GM08714 (cell line): ENCODE data around the gene SLC35A2.
"Not testable (repeated sequence)": the region's sequence is repeated elsewhere in the genome, so short reads cannot be mapped to it uniquely, and the experiment has no call there.

ENCODE experiments used
- H3K4me3 ChIP-seq: fragments of 200-500 bp; sonication (Bioruptor generic); 2 replicates; pipeline ENCODE4 v1.5.1; 2014; ENCODE audit warnings: mild to moderate bottlenecking, low read length, inconsistent platforms
- ZNF274 ChIP-seq: IDR thresholded peaks from 2 replicates; pipeline ENCODE4 v1.6.1; 2012; ENCODE audit warnings: mild to moderate bottlenecking, low read depth, low read length

The SLC35A2 gene

DNA sequence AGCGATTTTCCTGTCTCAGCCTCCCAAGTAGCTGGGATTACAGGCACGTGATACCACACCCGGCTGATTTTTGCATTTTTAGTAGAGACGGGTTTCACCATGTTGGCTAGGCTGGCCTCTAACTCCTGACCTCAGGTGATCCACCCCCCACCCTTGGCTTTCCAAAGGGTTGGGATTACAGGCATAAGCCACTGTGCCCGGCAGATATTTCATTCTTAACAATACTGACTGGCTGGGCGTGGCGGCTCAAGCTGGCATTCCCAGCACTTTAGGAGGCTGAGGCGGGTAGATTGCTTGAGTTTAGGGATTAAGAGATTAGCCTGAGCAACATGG is 12.4 kb downstream of the SLC35A2 start:
- peak overlapping the region; percentile 84; the same call in 1 of the 2 replicates for H3K4me3 ChIP-seq
- TF ChIP-seq ZNF274 = no peak

DNA sequence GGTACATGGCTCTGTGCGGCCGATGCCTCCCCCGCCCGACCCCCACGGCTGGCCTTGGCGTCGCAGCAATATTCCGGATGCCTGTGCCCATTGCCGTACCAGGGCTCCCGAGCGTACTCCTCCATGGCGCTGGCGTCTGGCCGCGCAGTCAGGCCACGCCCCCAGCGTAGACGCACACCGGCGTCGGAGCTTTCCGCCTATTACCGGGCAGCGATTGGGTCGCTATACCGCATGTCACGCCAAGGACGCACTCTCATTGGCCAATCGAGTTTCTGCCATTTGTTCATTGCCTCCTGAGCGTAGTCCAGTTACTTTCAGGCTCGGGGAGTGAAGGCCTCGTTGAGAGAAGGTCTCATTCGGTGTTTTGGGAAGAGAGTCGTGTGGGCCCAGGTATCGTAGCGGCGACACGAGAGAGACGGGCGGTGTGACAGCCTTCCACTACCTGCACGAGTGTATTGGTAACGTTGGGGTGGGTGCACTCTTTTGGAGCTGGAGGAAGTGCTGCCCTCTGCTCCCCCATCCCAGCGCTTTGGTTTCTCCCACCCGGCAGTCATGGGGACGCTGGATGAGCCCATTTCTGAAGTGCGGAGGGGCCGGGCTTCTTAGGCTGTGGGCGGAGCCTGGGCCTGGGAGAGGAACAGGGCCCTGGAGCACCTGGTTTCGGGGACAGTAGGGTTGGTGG is 13.7 kb downstream of the SLC35A2 start, which contains the start of the genes PQBP1 and TIMM17B:
Gene PQBP1, plus strand, starts transcription at position 306 of the 682 bp plus-strand sequence. CDS start 580 bp downstream, outside the sequence.
Gene TIMM17B, minus strand, starts transcription at position 144 of the 682 bp plus-strand sequence. Its CDS starts 19 bp downstream, at position 125.
- no peak for TF ChIP-seq ZNF274
- peak within 1 kb of the TSS; percentile 84 for H3K4me3 ChIP-seq

DNA sequence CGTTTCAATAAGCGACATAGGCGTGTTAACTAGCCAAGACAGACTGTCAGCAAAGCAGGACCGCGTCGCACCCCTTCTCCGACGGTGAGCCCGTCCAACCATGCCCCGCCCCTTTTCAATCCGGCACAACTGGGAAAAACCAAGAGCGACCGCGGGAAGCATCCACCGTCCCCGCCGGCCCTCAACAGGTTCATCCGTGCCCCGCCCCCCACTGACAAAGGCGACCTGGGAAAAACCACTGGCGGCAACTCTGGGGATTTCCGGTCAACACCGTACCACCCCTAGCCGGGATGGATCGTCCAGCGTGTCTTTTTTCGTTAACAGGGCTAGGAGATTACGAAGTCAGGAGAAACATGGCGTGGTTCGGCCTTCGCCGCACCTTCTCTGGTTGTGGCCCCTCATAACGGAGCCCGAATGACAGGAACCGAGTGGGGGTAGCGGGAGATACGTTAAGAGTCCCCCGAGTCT is 14.3 kb downstream of the SLC35A2 start:
- H3K4me3 ChIP-seq = peak overlapping the region; percentile 80
- no peak for TF ChIP-seq ZNF274

DNA sequence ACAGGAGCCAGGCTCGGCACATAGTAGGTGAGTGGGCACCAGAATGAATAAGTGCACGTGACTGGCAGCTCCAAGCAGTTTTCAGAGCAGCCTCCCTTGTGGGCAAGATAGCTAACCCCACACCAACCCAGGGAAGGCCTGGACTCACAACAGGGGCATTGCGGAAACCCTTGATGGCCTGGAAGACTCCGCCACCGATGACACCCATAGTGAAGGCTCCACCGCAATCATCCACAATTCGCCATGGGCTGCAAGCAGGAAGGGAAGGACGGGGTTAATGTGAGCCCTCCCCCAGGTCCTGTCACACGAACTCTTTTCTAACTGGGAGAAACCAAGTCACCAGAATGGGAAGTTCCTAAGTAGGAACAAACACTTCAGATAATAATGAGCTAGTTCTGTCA is 14.8 kb downstream of the SLC35A2 start:
- TF ChIP-seq ZNF274 = no peak
- H3K4me3 ChIP-seq = peak overlapping the region; percentile 80

DNA sequence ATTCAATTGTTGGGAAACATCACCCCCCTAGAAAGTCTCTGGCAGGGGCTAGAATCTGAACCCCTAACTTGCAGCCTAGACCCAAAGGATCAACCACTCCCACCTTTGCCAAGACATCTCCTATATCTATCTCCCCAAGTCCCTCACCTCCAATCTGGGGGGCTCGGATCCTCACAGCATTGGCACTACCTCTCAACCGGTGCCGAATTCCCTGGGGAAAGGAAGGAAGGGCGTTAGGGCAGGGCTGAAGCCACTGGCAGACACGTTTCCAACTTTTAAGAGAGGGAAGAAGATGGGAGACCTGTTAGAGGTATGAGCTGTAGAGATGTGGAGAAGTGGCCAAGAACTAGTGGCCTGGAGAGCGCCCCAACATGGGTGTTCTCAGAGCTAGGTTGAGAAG is 16.6 kb downstream of the SLC35A2 start:
- TF ChIP-seq ZNF274 = no peak

DNA sequence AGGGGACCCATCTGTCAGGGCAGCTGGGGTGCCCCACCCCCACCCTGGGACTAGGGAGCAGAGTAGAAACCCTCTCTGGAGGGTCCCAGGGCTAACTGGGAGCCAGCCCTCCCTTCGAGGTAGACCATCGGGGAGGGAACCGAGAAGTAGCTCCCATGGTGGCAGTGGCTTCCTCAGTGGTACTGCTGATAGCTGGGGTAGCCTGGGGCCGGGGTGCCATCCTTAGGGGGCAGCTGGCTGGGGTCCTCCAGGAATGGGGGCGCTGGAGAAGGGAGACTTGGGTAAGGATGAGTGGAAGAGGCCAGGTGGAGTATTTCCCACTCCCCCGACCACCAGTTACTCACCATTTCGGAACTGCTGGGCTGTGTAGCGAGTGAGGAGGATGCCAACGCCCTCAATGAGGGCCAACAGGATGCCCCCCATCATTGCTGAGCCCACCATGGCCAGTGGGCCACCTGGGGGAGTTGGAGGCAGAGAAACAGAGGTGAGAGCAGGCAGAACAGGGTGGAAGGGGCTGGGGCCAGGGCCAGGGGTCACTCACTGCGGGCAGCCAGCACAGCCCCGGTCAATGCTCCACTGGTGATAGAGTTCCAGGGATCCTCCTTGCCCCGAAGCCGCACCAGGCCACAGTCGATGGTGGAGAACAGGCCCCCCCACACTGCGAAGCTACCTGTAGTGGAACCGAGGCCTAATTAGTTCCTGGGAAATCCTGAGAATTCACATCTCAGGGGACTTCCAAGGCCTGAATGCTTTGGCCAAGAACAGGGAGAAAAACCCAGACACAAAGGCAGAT is 17.7 kb downstream of the SLC35A2 start:
- TF ChIP-seq ZNF274 = no peak
- H3K4me3 ChIP-seq = no peak overlapping the region

More for the DNA sequence above, 16.6 kb downstream of the SLC35A2 start:
- H3K4me3 ChIP-seq = no peak overlapping the region

DNA sequence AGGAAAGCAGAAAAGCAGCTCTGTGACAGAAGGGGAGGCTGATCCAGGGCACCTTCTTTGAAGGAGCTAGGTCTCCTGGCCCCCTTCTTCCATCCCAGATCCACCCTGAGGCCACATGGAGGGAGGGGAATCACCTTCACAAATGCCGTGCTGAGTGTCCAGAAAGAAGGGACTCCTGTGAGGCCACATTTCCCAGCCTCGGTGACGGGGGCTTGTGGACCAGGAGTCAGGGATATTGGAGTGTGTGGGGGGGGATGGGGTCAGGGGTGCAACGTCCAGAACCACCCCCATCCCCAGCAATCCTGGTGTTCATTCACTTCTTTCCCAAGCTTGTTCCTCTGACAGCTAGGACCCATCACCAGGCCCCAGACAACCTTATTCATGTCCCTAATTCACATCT is 18.6 kb downstream of the SLC35A2 start:
- TF ChIP-seq ZNF274 = no peak

DNA sequence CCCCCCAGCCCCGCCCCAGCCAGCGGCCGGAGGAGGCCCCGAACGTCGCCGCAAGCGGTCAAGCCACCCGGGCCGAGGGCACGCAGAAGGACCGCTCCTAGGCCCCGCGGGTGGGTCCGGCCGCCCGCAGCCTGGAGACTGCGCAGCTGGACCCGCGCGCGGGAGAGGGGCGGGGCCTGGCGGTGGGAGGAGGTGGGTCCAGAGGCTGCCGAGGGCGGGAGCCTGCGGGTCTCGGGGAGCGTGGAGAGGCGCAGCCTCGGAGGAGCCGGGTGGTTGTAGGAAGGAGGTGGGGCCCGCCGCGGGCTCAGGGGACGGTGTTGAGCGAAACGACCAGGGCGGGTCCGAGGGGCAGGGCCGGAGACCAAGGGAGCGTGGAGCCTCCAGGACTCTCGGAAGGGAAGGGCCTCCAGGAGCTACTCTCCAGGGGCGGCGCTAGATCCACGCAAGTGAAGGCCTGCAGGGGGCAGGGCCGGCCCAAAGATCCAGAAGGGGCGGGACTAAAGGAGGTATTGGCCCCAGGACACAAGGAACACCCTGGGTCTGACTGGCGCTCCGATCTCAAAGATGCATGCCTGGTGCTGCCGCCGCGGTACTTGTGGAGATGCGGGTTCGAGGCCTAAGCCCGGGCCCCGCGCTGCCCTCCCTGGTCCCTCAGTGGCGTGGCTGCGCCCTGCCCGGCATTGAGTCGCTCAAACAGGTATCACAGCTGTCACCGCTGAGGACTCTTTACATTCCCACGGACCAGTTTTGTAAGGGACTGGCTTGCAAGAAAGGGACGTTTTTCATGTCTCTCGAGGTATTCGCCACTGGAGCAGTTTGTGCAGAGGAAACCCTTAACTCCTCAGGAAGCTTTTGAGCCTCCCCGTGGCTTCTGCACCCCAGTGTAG is 19.8 kb downstream of the SLC35A2 start:
- peak overlapping the region; percentile 22; the same call in 1 of the 2 replicates for H3K4me3 ChIP-seq
- TF ChIP-seq ZNF274 = no peak

More for the DNA sequence above, 18.6 kb downstream of the SLC35A2 start:
- no peak overlapping the region for H3K4me3 ChIP-seq

DNA sequence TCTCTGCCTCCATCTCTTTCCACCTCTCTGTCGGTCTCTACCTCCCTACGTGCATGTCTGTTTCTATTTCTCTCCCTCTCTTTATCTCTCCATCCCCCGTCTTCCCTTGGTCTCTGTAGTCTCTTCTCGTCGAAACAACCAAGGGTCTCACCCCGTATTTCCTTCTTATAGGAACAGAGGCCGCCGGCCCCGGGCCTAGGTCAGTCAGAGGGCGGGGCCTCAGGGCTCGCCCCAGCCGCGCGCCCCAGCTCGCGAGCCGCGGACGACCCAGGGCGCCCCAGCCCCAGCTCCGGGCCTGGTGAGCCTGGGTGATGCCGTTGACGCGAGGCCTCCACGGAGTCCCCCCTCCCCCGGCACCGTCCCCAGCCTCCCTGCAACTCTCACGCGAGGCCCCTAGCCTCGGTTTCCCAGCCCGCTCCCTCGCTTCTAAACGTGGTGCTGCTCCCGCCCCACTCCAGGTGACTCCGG is 20.5 kb downstream of the SLC35A2 start:
- H3K4me3 ChIP-seq = peak overlapping the region; percentile 22; the same call in 1 of the 2 replicates
- TF ChIP-seq ZNF274 = no peak

DNA sequence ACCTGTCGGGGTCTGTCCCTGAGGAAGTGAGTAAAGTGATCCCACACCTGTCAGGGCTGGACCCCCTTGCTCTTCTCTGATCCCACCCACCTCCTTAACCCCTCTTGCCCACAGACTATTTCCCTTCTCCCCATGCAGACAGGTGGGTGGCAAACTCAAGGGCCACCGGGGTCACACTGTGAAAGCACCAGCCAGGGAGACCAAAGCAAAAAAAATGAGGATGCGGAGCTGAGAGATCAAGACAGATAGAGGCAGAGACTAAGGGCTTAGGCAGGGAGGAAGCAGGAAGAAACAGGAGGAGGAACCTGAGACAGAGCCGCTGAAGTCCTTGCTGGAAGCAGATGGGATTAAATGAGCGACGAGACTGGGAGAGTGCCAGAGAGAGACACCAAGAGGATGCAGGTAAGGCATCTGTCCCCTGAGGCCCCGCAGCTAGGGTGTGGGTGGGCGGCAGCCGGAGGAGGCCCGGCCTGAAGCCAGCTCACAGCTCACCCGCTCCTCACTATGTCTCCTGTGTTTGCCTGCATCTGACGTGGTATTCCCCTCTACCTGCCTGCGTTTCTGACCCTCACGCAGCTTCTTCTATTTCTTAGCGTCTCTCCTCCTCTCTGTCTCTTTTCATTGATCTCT is 21.0 kb downstream of the SLC35A2 start:
- peak overlapping the region; percentile 22; the same call in 1 of the 2 replicates for H3K4me3 ChIP-seq
- no peak for TF ChIP-seq ZNF274

DNA sequence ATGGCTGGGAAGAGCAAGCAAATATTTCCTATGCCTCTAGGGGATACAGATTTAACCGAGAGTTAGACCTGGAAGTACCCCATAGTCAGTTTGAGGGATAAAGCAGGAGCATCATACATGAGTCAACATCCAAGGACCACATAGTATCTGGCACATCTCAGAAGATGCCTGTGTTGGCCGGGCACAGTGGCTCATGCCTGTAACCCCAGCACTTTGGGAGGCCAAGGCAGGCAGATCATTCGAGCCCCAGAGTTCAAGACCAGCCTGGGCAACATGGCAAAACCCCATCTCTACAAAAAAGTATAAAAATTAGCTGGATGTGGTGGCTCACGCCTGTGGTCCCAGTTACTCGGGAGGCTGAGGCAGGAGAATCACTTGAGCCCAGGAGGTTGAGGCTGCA is 24.9 kb downstream of the SLC35A2 start:
- not testable (repeated sequence) for H3K4me3 ChIP-seq

DNA sequence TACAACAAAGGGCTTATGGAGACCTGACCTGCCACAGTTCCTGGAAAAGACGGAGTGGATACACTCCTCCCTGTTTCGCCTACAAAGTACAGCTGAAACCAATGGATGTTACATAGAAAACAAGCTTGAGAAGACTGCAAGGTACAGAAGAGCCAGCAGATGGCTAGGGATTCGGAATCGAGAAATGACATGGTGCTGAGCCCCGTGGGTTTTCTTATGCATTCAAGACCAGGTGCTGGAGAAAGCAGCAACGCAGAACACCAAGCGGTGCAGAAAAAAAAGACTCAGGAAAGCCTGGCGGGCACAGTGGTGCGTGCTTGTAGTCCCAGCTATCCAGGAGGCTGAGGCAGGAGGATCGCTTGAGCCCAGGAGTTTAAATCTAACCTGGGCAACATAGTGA is 27.7 kb downstream of the SLC35A2 start:
- H3K4me3 ChIP-seq = no peak overlapping the region
- TF ChIP-seq ZNF274 = no peak

DNA sequence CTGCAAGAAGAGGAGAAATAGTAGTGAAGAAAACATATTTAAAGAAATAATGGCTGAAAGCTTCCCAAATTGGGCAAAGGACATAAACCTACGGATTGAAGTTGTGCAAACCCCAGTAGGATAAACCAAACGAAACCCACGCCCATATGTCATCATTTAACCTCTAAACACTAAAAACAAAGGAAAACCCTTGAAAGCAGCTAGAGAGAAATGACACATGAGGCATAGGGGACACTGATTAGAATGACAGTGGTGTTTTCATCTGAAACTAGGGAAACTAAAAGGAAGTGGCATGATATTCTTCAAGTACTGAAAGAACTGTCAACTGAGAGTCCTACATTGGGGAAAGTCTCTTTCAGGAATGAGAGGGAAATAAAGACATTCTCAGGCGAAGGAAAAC is 34.5 kb downstream of the SLC35A2 start:
- not testable (repeated sequence) for H3K4me3 ChIP-seq

DNA sequence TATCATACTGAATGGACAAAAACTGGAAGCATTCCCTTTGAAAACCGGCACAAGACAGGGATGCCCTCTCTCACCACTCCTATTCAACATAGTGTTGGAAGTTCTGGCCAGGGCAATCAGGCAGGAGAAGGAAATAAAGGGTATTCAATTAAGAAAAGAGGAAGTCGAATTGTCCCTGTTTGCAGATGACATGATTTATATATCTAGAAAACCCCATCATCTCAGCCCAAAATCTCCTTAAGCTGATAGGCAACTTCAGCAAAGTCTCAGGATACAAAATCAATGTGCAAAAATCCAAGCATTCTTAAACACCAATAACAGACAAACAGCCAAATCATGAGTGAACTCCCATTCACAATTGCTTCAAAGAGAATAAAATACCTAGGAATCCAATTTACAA is 39.4 kb downstream of the SLC35A2 start:
- H3K4me3 ChIP-seq = not testable (repeated sequence)
